ENCODE results near the gene DAD1. TPM values are rescaled to one million over a fixed set of nuclear protein-coding genes. Genes with fewer than 3 reads are reported as not detected.

Gene DAD1
- total and polyA plus RNA-seq, 8 donors: 36.8 to 236 (median 172) TPM; not detected in 1

- intact Hi-C loops (cut with DNase I; ENCODE audit: low total_unique reads): no loop called here
- no peaks in the 10 kb centered on the region for H3K36me3 ChIP-seq
- no peak overlapping the region for H3K4me3 ChIP-seq
- DNase-seq: peak; percentile 47 to 75
- no peaks in the 10 kb centered on the region for H3K9me3 ChIP-seq
- peak overlapping the region in 4 of 5 donors; percentile 60 to 74 (median 66) for H3K27ac ChIP-seq
- no peaks in the 10 kb centered on the region for H3K27me3 ChIP-seq
- peaks cover 22 to 70% (median 46%) of the 10 kb centered on the region in 4 donors for H3K4me1 ChIP-seq
- 33 to 60% (median 39%) methylated on average over 4 of the region's 4 CpGs for WGBS, 5 donors
- TF ChIP-seq POLR2AphosphoS5 (IDR thresholded peaks at IDR 0.05) (peak in 1 of 3 donors; percentile 25), CTCF (IDR thresholded peaks at IDR 0.05) (no peak)
These were observed 67.4 kb downstream of the DAD1 start for GRCh38 chr14:22521449-22522239.

- 65 to 79% (median 69%) methylated on average over 5 of the region's 5 CpGs for WGBS, 5 donors
- Histone ChIP-seq H3K36me3 (no peaks in the 10 kb centered on the region), H3K9me3 (no peaks in the 10 kb centered on the region), H3K4me1 (peaks cover 22 to 71% (median 49%) of the 10 kb centered on the region in 4 donors), H3K27ac (peak overlapping the region; percentile 30 to 74 (median 63)), H3K27me3 (no peaks in the 10 kb centered on the region), H3K4me3 (no peak overlapping the region)
- TF ChIP-seq CTCF (IDR thresholded peaks at IDR 0.05) (no peak), POLR2AphosphoS5 (IDR thresholded peaks at IDR 0.05) (no peak)
- no peak for DNase-seq
- intact Hi-C loops (cut with DNase I; ENCODE audit: low total_unique reads): no loop called here
These were observed 68.2 kb downstream of the DAD1 start for GRCh38 chr14:22520796-22521195.

- peak in 1 of 2 donors; percentile 47 for DNase-seq
- intact Hi-C loops (cut with DNase I; ENCODE audit: low total_unique reads): no loop called here
- TF ChIP-seq POLR2AphosphoS5 (IDR thresholded peaks at IDR 0.05): no peak
- TF ChIP-seq POLR2A (IDR thresholded peaks at IDR 0.05): no peak
- peaks cover 18 to 75% (median 50%) of the 10 kb centered on the region in 4 donors for H3K4me1 ChIP-seq
- H3K36me3 ChIP-seq: no peaks in the 10 kb centered on the region
- H3K4me3 ChIP-seq: no peak overlapping the region
- 36 to 59% (median 53%) methylated on average over 6 of the region's 6 CpGs for WGBS, 5 donors
- no peaks in the 10 kb centered on the region for H3K9me3 ChIP-seq
- peak overlapping the region in 4 of 5 donors; percentile 60 to 74 (median 66) for H3K27ac ChIP-seq
- H3K27me3 ChIP-seq: no peaks in the 10 kb centered on the region
These were observed 68.9 kb downstream of the DAD1 start for GRCh38 chr14:22519877-22520685.

- Histone ChIP-seq H3K9me3 (no peaks in the 10 kb centered on the region), H3K36me3 (no peaks in the 10 kb centered on the region), H3K27ac (peak overlapping the region in 3 of 5 donors; percentile 0 to 15 (median 11)), H3K4me1 (peaks cover 19 to 80% (median 44%) of the 10 kb centered on the region in 4 donors), H3K4me3 (no peak overlapping the region), H3K27me3 (no peaks in the 10 kb centered on the region)
- TF ChIP-seq CTCF (IDR thresholded peaks at IDR 0.05) (no peak), POLR2AphosphoS5 (IDR thresholded peaks at IDR 0.05) (no peak), EP300 (IDR thresholded peaks at IDR 0.05) (no peak), POLR2A (IDR thresholded peaks at IDR 0.05) (no peak)
- no peak for DNase-seq
- intact Hi-C loops (cut with DNase I; ENCODE audit: low total_unique reads): no loop called here
- 40 to 61% (median 44%) methylated on average over 2 of the region's 2 CpGs for WGBS, 5 donors
These were observed 71.0 kb downstream of the DAD1 start for GRCh38 chr14:22518073-22518472.
